HepG2 (cell line): ENCODE measurements around the gene HSDL2. TPM values are rescaled to one million over a fixed set of nuclear protein-coding genes. Genes with fewer than 3 reads are reported as not detected.

ENCODE experiments used
- ATAC-seq: fragments of 200-7000 bp; cut with Tn5 transposase; 3 replicates; pipeline ENCODE4 v1.9.1; 2020; ENCODE audit warnings: mild to moderate bottlenecking, moderate library complexity
- BruUV-seq: library from RNA; stranded (reverse); fragments of 400-500 nt; replicated peaks from 2 replicates; lab custom pipeline; 2021; lab: Mats Ljungman, UMichigan
- CTCF ChIA-PET: fragments of 300-600 bp; formaldehyde crosslinking; extraction: SDS; loops from one replicate; lab custom pipeline; 2021; ENCODE audit warnings: low total read pairs, inconsistent platforms, low intra/inter-chr PET ratio; lab: Yijun Ruan, JAX
- POLR2A ChIA-PET: fragments of 350-600 bp; sonication (Branson Sonifier 250); formaldehyde crosslinking; loops from one replicate; lab custom pipeline; 2020; ENCODE audit warnings: antibody characterized with exemption, inconsistent platforms; lab: Yijun Ruan, JAX
- DNase-seq: peaks from one replicate; pipeline ENCODE4 v3.0.0-alpha.2; 2015; ENCODE audit warnings: low spot score
- FAIRE-seq: peaks from 3 replicates; lab custom pipeline; 2011; peaks lifted over from hg19 to GRCh38; lab: Jason Lieb, UNC
- H2AFZ ChIP-seq: one replicate; pipeline ENCODE4 v1.6.1; 2011; ENCODE audit warnings: low read length, inconsistent platforms
- H3K27ac ChIP-seq: fragments of 300-600 bp; 3 replicates; pipeline ENCODE4 v1.8.0; 2011; ENCODE audit warnings: mixed run types, mild to moderate bottlenecking, mixed read lengths, low read length, inconsistent platforms; ENCODE audit not compliant: insufficient read depth; ENCODE audit errors: extremely low read length
- H3K27me3 ChIP-seq, 2 experiments: fragments of 200-600 bp in 1 of 2; 2 replicates in 1 of 2; 3 replicates in 1 of 2; pipeline versions ENCODE4 v1.6.0 to v1.8.0; 2011; ENCODE audit warnings: low read length in 2 of 2, mild to moderate bottlenecking in 2 of 2, moderate library complexity in 2 of 2, inconsistent platforms in 1 of 2; ENCODE audit not compliant: insufficient read depth in 2 of 2, control insufficient read depth in 1 of 2
- H3K36me3 ChIP-seq, 2 experiments: fragments of 200-600 bp in 1 of 2; replicated peaks in 1 of 2; 2 replicates in 1 of 2; 3 replicates in 1 of 2; pipeline versions ENCODE4 v1.5.1 to v1.8.0; 2011; ENCODE audit warnings: low read length in 2 of 2, inconsistent platforms in 1 of 2; ENCODE audit not compliant: insufficient read depth in 2 of 2, control insufficient read depth in 1 of 2
- H3K4me1 ChIP-seq: 2 replicates; pipeline ENCODE4 v1.5.1; 2012; ENCODE audit warnings: low read length, inconsistent platforms; ENCODE audit not compliant: insufficient read depth
- H3K4me2 ChIP-seq: 2 replicates; pipeline ENCODE4 v1.6.0; 2011; ENCODE audit warnings: low read depth, low read length, inconsistent platforms
- H3K4me3 ChIP-seq, 3 experiments: fragments of 200-600 bp in 1 of 3; sonication (generic), shearing (Covaris generic) in 1 of 3; replicated peaks in 1 of 3; 2 replicates each; pipeline ENCODE4 v1.5.1; 2011 to 2016; ENCODE audit warnings: low read length in 3 of 3, inconsistent platforms in 2 of 3, low read depth in 2 of 3, mild to moderate bottlenecking in 2 of 3, control low read depth in 1 of 3, mixed read lengths in 1 of 3; ENCODE audit not compliant: insufficient read depth in 1 of 3
- H3K79me2 ChIP-seq: one replicate; pipeline ENCODE4 v1.6.1; 2011; ENCODE audit warnings: low read length, inconsistent platforms; ENCODE audit not compliant: insufficient read depth
- H3K9ac ChIP-seq: 2 replicates; pipeline ENCODE4 v1.6.0; 2011; ENCODE audit warnings: mild to moderate bottlenecking, low read depth, low read length, inconsistent platforms; ENCODE audit not compliant: insufficient read depth
- H3K9me3 ChIP-seq: 2 replicates; pipeline ENCODE4 v1.5.1; 2012; ENCODE audit warnings: mild to moderate bottlenecking, low read length
- H4K20me1 ChIP-seq: 2 replicates; pipeline ENCODE4 v1.6.0; 2011; ENCODE audit warnings: inconsistent platforms, mild to moderate bottlenecking, low read length, moderate library complexity; ENCODE audit not compliant: insufficient read depth
- ARID2 ChIP-seq: sonication (generic); formaldehyde crosslinking; IDR thresholded peaks from 2 replicates; pipeline ENCODE4 v1.8.1; 2022; ENCODE audit warnings: mild to moderate bottlenecking, missing genetic modification reagents, borderline replicate concordance
- JDP2 ChIP-seq: sonication (generic); formaldehyde crosslinking; IDR thresholded peaks from 2 replicates; pipeline ENCODE4 v1.8.1; 2022; ENCODE audit warnings: missing genetic modification reagents, borderline replicate concordance
- RAD21 ChIP-seq: fragments of 450-650 bp; formaldehyde crosslinking; IDR thresholded peaks from 2 replicates; pipeline ENCODE4 v1.5.0; 2020; ENCODE audit warnings: mild to moderate bottlenecking
- SRY ChIP-seq: sonication (generic); formaldehyde crosslinking; IDR thresholded peaks from 2 replicates; pipeline ENCODE4 v1.8.0; 2022; ENCODE audit warnings: mild to moderate bottlenecking, missing genetic modification reagents
- ZBTB7B ChIP-seq: sonication (generic); formaldehyde crosslinking; IDR thresholded peaks from 2 replicates; pipeline ENCODE4 v1.4.0; 2020; ENCODE audit warnings: missing genetic modification reagents
- ZFX ChIP-seq: sonication (generic); formaldehyde crosslinking; IDR thresholded peaks from 2 replicates; pipeline ENCODE4 v1.4.0; 2020; ENCODE audit warnings: mild to moderate bottlenecking, low read depth, missing genetic modification reagents, moderate library complexity
- ZNF841 ChIP-seq: sonication (generic); formaldehyde crosslinking; IDR thresholded peaks from 2 replicates; pipeline ENCODE4 v1.8.1; 2023; ENCODE audit warnings: missing genetic modification reagents, borderline replicate concordance
- WGBS: methylation state at CpG from one replicate; pipeline ENCODE4 v1.1.6; 2017; ENCODE audit warnings: low lambda C conversion rate; 5-methylcytosine and 5-hydroxymethylcytosine counted together
- in situ Hi-C: cut with HindIII; loops from 2 replicates; pipeline ENCODE4 v1.10.0; 2017; ENCODE audit warnings: low pct_unique_long_range_greater_than_20kb; ENCODE audit not compliant: extremely low pct_ligation_motif_present
- intact Hi-C: fragments of 100-400 bp; cut with micrococcal nuclease; formaldehyde crosslinking; loops from one replicate; pipeline ENCODE4 v1.10.0; 2022; ENCODE audit not compliant: unreplicated experiment
- polyA plus RNA-seq, 8 experiments: library from polyadenylated mRNA; depleted of rRNA in 3 of 8; stranded (reverse) in 7 of 8; unstranded in 1 of 8; fragments of >200 nt; fragmentation: Illumina TruSeq in 4 of 8; extraction: Trizol in 4 of 8; gene quantifications; 2 replicates each; pipeline versions ENCODE4 v1.2.1 to v1.2.3, GENCODE V29; 2011 to 2016; ENCODE audit warnings: low read depth in 4 of 8, missing spikeins in 1 of 8, mixed read lengths in 1 of 8; ENCODE audit not compliant: insufficient read depth in 1 of 8
- total RNA-seq, 5 experiments: library from RNA; depleted of rRNA; stranded (reverse); fragments of >200 nt; fragmentation: Illumina TruSeq; extraction: Trizol; gene quantifications; 2 replicates each; pipeline ENCODE4 v1.2.3, GENCODE V29; 2016; ENCODE audit warnings: low read depth in 1 of 5
- TF ChIP-seq, protein P1 (sequence below): sonication (generic); formaldehyde crosslinking; IDR thresholded peaks from 2 replicates; pipeline ENCODE4 v1.4.0; 2020; ENCODE audit warnings: mild to moderate bottlenecking, low read depth, missing genetic modification reagents
- TF ChIP-seq, protein P2 (sequence below): sonication (generic); formaldehyde crosslinking; IDR thresholded peaks from 2 replicates; pipeline ENCODE4 v1.4.0; 2020; ENCODE audit warnings: missing genetic modification reagents
- TF ChIP-seq, protein P3 (sequence below): sonication (generic); formaldehyde crosslinking; IDR thresholded peaks from 2 replicates; pipeline ENCODE4 v1.5.1; 2020; ENCODE audit warnings: mild to moderate bottlenecking, missing genetic modification reagents, borderline replicate concordance
- TF ChIP-seq, protein P4 (sequence below): sonication (generic); formaldehyde crosslinking; conservative IDR thresholded peaks from 2 replicates; pipeline ENCODE4 v1.4.0; 2020; ENCODE audit warnings: missing genetic modification reagents
- TF ChIP-seq, protein P5 (sequence below): sonication (generic); formaldehyde crosslinking; IDR thresholded peaks from 2 replicates; pipeline ENCODE4 v1.5.0; 2020; ENCODE audit warnings: missing genetic modification reagents

HSDL2 gene
- total and polyA plus RNA-seq, 2 of the 13 experiments (the other 11 are each of a cell fraction or from before 2014, with no cell fraction given): 55.3 to 80.2 TPM

DNA sequence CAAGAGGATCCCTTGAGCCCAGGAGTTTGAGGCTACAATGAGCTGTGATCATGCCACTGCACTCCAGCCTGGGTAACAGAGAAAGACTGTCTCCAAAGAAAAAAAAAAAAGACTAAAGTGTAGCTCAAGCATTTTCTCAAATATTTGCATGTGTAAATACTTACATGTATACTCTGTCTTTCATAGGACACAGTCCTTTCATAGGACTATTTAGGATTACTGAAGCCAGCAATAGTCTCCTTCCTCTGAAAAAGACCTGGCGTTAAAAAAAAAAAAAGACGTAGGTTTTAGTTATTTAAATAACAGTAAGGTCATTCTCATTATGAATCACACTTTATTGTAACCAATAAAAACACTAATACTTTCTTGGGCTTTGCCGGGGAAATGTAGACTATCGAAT, 29.9 kb downstream of the HSDL2 start (continued):
- TF ChIP-seq SRY (CRISPR knock-in tag): no peak
- TF ChIP-seq ZBTB7B (CRISPR knock-in tag): no peak
- TF ChIP-seq, protein P1, sequence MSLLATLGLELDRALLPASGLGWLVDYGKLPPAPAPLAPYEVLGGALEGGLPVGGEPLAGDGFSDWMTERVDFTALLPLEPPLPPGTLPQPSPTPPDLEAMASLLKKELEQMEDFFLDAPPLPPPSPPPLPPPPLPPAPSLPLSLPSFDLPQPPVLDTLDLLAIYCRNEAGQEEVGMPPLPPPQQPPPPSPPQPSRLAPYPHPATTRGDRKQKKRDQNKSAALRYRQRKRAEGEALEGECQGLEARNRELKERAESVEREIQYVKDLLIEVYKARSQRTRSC (CRISPR knock-in tag): no peak

DNA sequence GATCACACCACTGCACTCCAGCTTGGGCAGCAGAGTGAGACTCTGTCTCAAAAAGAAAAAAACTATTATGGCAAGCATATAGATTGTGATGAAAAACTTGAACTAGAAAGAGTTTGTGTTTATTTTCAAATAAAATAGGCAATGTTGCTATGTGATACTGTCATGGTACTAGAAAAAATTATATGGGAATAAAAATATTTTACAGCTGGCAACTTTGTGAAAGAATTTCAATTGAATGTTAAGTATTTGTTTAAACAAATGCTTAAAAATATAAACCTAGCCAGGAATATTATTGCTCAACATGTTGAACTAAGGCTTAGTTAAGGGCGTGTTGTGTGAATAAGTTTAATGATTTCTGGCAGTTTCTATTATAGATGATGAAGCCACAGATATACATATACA, 31.7 kb downstream of the HSDL2 start:
- 92% methylated on average over 1 of the region's 1 CpG for WGBS
- intact Hi-C loops (no loop called here), in situ Hi-C loops (no loop called here)
- no peaks in the 10 kb centered on the region for H4K20me1 ChIP-seq
- no peak overlapping the region for H3K27ac ChIP-seq
- H3K4me3 ChIP-seq: no peak overlapping the region
- ChIA-PET CTCF (no interaction called here), POLR2A (no interaction called here)
- no peaks in the 10 kb centered on the region for H3K27me3 ChIP-seq
- no peaks in the 10 kb centered on the region for H3K79me2 ChIP-seq
- BruUV-seq: no TSS peak
- no peak for DNase-seq
- H3K9ac ChIP-seq: no peak overlapping the region
- peaks cover 11 to 52% of the 10 kb centered on the region in 2 experiments for H3K36me3 ChIP-seq
- no peak overlapping the region for H2AFZ ChIP-seq
- no peaks in the 10 kb centered on the region for H3K9me3 ChIP-seq
- no peak for ATAC-seq
- H3K4me2 ChIP-seq: no peak overlapping the region
- no peaks in the 10 kb centered on the region for H3K4me1 ChIP-seq
- FAIRE-seq: no peak
- TF ChIP-seq, protein P2, sequence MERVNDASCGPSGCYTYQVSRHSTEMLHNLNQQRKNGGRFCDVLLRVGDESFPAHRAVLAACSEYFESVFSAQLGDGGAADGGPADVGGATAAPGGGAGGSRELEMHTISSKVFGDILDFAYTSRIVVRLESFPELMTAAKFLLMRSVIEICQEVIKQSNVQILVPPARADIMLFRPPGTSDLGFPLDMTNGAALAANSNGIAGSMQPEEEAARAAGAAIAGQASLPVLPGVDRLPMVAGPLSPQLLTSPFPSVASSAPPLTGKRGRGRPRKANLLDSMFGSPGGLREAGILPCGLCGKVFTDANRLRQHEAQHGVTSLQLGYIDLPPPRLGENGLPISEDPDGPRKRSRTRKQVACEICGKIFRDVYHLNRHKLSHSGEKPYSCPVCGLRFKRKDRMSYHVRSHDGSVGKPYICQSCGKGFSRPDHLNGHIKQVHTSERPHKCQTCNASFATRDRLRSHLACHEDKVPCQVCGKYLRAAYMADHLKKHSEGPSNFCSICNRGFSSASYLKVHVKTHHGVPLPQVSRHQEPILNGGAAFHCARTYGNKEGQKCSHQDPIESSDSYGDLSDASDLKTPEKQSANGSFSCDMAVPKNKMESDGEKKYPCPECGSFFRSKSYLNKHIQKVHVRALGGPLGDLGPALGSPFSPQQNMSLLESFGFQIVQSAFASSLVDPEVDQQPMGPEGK (CRISPR knock-in tag): no peak
- no peak for TF ChIP-seq JDP2 (CRISPR knock-in tag)
- TF ChIP-seq, protein P3, sequence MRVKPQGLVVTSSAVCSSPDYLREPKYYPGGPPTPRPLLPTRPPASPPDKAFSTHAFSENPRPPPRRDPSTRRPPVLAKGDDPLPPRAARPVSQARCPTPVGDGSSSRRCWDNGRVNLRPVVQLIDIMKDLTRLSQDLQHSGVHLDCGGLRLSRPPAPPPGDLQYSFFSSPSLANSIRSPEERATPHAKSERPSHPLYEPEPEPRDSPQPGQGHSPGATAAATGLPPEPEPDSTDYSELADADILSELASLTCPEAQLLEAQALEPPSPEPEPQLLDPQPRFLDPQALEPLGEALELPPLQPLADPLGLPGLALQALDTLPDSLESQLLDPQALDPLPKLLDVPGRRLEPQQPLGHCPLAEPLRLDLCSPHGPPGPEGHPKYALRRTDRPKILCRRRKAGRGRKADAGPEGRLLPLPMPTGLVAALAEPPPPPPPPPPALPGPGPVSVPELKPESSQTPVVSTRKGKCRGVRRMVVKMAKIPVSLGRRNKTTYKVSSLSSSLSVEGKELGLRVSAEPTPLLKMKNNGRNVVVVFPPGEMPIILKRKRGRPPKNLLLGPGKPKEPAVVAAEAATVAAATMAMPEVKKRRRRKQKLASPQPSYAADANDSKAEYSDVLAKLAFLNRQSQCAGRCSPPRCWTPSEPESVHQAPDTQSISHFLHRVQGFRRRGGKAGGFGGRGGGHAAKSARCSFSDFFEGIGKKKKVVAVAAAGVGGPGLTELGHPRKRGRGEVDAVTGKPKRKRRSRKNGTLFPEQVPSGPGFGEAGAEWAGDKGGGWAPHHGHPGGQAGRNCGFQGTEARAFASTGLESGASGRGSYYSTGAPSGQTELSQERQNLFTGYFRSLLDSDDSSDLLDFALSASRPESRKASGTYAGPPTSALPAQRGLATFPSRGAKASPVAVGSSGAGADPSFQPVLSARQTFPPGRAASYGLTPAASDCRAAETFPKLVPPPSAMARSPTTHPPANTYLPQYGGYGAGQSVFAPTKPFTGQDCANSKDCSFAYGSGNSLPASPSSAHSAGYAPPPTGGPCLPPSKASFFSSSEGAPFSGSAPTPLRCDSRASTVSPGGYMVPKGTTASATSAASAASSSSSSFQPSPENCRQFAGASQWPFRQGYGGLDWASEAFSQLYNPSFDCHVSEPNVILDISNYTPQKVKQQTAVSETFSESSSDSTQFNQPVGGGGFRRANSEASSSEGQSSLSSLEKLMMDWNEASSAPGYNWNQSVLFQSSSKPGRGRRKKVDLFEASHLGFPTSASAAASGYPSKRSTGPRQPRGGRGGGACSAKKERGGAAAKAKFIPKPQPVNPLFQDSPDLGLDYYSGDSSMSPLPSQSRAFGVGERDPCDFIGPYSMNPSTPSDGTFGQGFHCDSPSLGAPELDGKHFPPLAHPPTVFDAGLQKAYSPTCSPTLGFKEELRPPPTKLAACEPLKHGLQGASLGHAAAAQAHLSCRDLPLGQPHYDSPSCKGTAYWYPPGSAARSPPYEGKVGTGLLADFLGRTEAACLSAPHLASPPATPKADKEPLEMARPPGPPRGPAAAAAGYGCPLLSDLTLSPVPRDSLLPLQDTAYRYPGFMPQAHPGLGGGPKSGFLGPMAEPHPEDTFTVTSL: no peak
- TF ChIP-seq, protein P4, sequence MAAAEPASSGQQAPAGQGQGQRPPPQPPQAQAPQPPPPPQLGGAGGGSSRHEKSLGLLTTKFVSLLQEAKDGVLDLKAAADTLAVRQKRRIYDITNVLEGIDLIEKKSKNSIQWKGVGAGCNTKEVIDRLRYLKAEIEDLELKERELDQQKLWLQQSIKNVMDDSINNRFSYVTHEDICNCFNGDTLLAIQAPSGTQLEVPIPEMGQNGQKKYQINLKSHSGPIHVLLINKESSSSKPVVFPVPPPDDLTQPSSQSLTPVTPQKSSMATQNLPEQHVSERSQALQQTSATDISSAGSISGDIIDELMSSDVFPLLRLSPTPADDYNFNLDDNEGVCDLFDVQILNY (CRISPR knock-in tag): no peak
- no peak for TF ChIP-seq ZNF841 (CRISPR knock-in tag)
- TF ChIP-seq ARID2 (CRISPR knock-in tag): no peak
- TF ChIP-seq, protein P5, sequence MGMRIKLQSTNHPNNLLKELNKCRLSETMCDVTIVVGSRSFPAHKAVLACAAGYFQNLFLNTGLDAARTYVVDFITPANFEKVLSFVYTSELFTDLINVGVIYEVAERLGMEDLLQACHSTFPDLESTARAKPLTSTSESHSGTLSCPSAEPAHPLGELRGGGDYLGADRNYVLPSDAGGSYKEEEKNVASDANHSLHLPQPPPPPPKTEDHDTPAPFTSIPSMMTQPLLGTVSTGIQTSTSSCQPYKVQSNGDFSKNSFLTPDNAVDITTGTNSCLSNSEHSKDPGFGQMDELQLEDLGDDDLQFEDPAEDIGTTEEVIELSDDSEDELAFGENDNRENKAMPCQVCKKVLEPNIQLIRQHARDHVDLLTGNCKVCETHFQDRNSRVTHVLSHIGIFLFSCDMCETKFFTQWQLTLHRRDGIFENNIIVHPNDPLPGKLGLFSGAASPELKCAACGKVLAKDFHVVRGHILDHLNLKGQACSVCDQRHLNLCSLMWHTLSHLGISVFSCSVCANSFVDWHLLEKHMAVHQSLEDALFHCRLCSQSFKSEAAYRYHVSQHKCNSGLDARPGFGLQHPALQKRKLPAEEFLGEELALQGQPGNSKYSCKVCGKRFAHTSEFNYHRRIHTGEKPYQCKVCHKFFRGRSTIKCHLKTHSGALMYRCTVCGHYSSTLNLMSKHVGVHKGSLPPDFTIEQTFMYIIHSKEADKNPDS: no peak
- TF ChIP-seq RAD21: no peak
- no peak for TF ChIP-seq ZFX (CRISPR knock-in tag)
